GM12878 (cell line): ENCODE data around the gene CBLN1. TPM values are rescaled to one million over a fixed set of nuclear protein-coding genes. Genes with fewer than 3 reads are reported as not detected.

ENCODE experiments used
- ATAC-seq: fragments of 200-7000 bp; cut with Tn5 transposase; 3 replicates; pipeline ENCODE4 v1.9.1; 2020; ENCODE audit warnings: mild to moderate bottlenecking, moderate library complexity
- BruUV-seq: library from RNA; stranded (reverse); fragments of 400-500 nt; replicated peaks from 2 replicates; lab custom pipeline; 2021; lab: Mats Ljungman, UMichigan
- CTCF ChIA-PET: fragments of 300-600 bp; sonication (Branson Sonifier 250); formaldehyde crosslinking; extraction: SDS; loops from one replicate; lab custom pipeline; 2021; ENCODE audit warnings: inconsistent platforms; lab: Yijun Ruan, JAX
- POLR2A ChIA-PET: fragments of 350-600 bp; formaldehyde crosslinking; extraction: SDS; loops from one replicate; lab custom pipeline; 2021; ENCODE audit warnings: inconsistent platforms; lab: Charles Lee
- RAD21 ChIA-PET: fragments of 300-600 bp; sonication (Branson Sonifier 250); formaldehyde crosslinking; loops from one replicate; lab custom pipeline; 2023; ENCODE audit warnings: antibody characterized with exemption; ENCODE audit not compliant: unreplicated experiment; lab: Charles Lee
- SMC1A ChIA-PET: fragments of 300-600 bp; sonication (Branson Sonifier 250); formaldehyde crosslinking; loops from one replicate; lab custom pipeline; 2023; ENCODE audit not compliant: unreplicated experiment, uncharacterized antibody; lab: Charles Lee
- DNase-seq: peaks from one replicate; pipeline ENCODE4 v3.0.0-alpha.2; 2011; ENCODE audit warnings: low read depth, low spot score
- FAIRE-seq: peaks from 3 replicates; lab custom pipeline; 2011; peaks lifted over from hg19 to GRCh38; lab: Jason Lieb, UNC
- H2AFZ ChIP-seq: 2 replicates; pipeline ENCODE4 v1.6.0; 2011; ENCODE audit warnings: low read depth, low read length, control low read depth; ENCODE audit not compliant: control insufficient read depth
- H3K27ac ChIP-seq: 2 replicates; pipeline ENCODE4 v1.5.1; 2011; ENCODE audit warnings: control low read depth; ENCODE audit not compliant: control insufficient read depth, insufficient read depth
- H3K27me3 ChIP-seq, 2 experiments: replicated peaks in 1 of 2; 2 replicates each; pipeline versions ENCODE4 v1.6.0 to v1.6.1; 2011; ENCODE audit warnings: low read length in 1 of 2; ENCODE audit not compliant: control insufficient read depth in 2 of 2, insufficient read depth in 2 of 2
- H3K36me3 ChIP-seq, 2 experiments: 2 replicates each; pipeline ENCODE4 v1.5.1; 2011; ENCODE audit warnings: low read length in 1 of 2; ENCODE audit not compliant: control insufficient read depth in 2 of 2, insufficient read depth in 2 of 2
- H3K4me1 ChIP-seq: 2 replicates; pipeline ENCODE4 v1.6.1; 2011; ENCODE audit warnings: mild to moderate bottlenecking, low read length, moderate library complexity, mixed read lengths; ENCODE audit not compliant: control insufficient read depth, insufficient read depth
- H3K4me2 ChIP-seq: 2 replicates; pipeline ENCODE4 v1.6.0; 2011; ENCODE audit warnings: control low read depth; ENCODE audit not compliant: control insufficient read depth, insufficient read depth
- H3K4me3 ChIP-seq: fragments of 200-600 bp; sonication (generic); 2 replicates; pipeline ENCODE4 v1.5.1; 2016
- H3K79me2 ChIP-seq: 2 replicates; pipeline ENCODE4 v1.6.0; 2011; ENCODE audit warnings: low read length; ENCODE audit not compliant: control insufficient read depth, insufficient read depth
- H3K9ac ChIP-seq: 2 replicates; pipeline ENCODE4 v1.8.0; 2011; ENCODE audit warnings: low read length, control low read depth, mixed read lengths; ENCODE audit not compliant: control insufficient read depth, insufficient read depth
- H3K9me3 ChIP-seq: replicated peaks from 3 replicates; pipeline ENCODE4 v1.5.1; 2011; ENCODE audit warnings: mild to moderate bottlenecking, low read length; ENCODE audit not compliant: control insufficient read depth, insufficient read depth
- H4K20me1 ChIP-seq: 2 replicates; pipeline ENCODE4 v1.6.0; 2011; ENCODE audit not compliant: control insufficient read depth, insufficient read depth
- ATF3 ChIP-seq: IDR thresholded peaks from 2 replicates; pipeline ENCODE4 v1.6.1; 2011; ENCODE audit warnings: low read depth, mild to moderate bottlenecking, low read length, moderate library complexity, borderline replicate concordance; ENCODE audit errors: extremely low read depth
- E2F4 ChIP-seq: IDR thresholded peaks from 2 replicates; pipeline ENCODE4 v1.6.1; 2012; ENCODE audit warnings: low read depth, low read length, improper control_type of control experiment
- EED ChIP-seq: sonication (generic); IDR thresholded peaks from 2 replicates; pipeline ENCODE4 v1.6.1; 2016; ENCODE audit warnings: antibody characterized with exemption, low read depth
- HCFC1 ChIP-seq: fragments of 150-350 bp; IDR thresholded peaks from 2 replicates; pipeline ENCODE4 v1.6.1; 2014; ENCODE audit warnings: low read length
- JUND ChIP-seq: IDR thresholded peaks from 2 replicates; pipeline ENCODE4 v1.6.1; 2012; ENCODE audit warnings: low read depth, mild to moderate bottlenecking, low read length, improper control_type of control experiment, moderate library complexity
- LARP7 ChIP-seq: fragments of 450-650 bp; IDR thresholded peaks from 2 replicates; pipeline ENCODE4 v1.6.1; 2017; ENCODE audit warnings: mild to moderate bottlenecking
- NR2C2 ChIP-seq: IDR thresholded peaks from 2 replicates; pipeline ENCODE4 v1.6.1; 2011; ENCODE audit warnings: borderline replicate concordance, low read depth; ENCODE audit not compliant: control insufficient read depth, insufficient read length
- POLR2A ChIP-seq: IDR thresholded peaks from 2 replicates; pipeline ENCODE4 v1.6.1; 2011; ENCODE audit warnings: low read depth, mild to moderate bottlenecking, low read length
- POU2F2 ChIP-seq: IDR thresholded peaks from 3 replicates; pipeline ENCODE4 v1.6.1; 2011; ENCODE audit warnings: low read depth, mild to moderate bottlenecking, low read length, borderline replicate concordance
- USF1 ChIP-seq: IDR thresholded peaks from 2 replicates; pipeline ENCODE4 v1.6.1; 2011; ENCODE audit warnings: borderline replicate concordance, low read depth, mild to moderate bottlenecking, moderate library complexity, mixed read lengths, low read length; ENCODE audit not compliant: insufficient read depth; ENCODE audit errors: extremely low read length
- ZNF274 ChIP-seq: IDR thresholded peaks from one replicate; pipeline ENCODE4 v1.8.0; 2011; ENCODE audit not compliant: insufficient read length, insufficient read depth
- WGBS: methylation state at CpG from one replicate; pipeline ENCODE4 v1.1.6; 2016; ENCODE audit warnings: low lambda C conversion rate; ENCODE audit not compliant: insufficient replicate concordance, insufficient coverage; ENCODE audit errors: missing lambda C conversion rate; 5-methylcytosine and 5-hydroxymethylcytosine counted together
- in situ Hi-C: fragments of 300-500 bp; cut with MboI; formaldehyde crosslinking; loops from 9 replicates; pipeline ENCODE4 v1.14.3; 2018; ENCODE audit warnings: mixed read lengths
- intact Hi-C: fragments of 100-400 bp; cut with micrococcal nuclease; formaldehyde crosslinking; loops from one replicate; pipeline ENCODE4 v1.14.2; 2022; ENCODE audit not compliant: unreplicated experiment
- polyA plus RNA-seq, 11 experiments: library from polyadenylated mRNA; depleted of rRNA in 4 of 11; unstranded in 6 of 11; stranded (reverse) in 5 of 11; fragments of >200 nt; fragmentation: Nextera tagmentation in 4 of 11; fragmentation: Illumina TruSeq in 1 of 11; extraction: Ambion mirVana in 4 of 11; extraction: Trizol in 1 of 11; gene quantifications; 1 replicate in 1 of 11; 2 replicates in 10 of 11; pipeline versions ENCODE4 v1.2.1 to v1.2.3, GENCODE V29; 2011 to 2016; ENCODE audit warnings: inconsistent platforms in 2 of 11, missing spikeins in 2 of 11, low read depth in 1 of 11
- total RNA-seq, 4 experiments: library from RNA; depleted of rRNA in 3 of 4; stranded (reverse); fragments of >200 nt in 3 of 4; fragmentation: Illumina TruSeq in 1 of 4; extraction: Trizol in 1 of 4; gene quantifications; 2 replicates each; pipeline versions ENCODE4 v1.2.1 to v1.2.3, GENCODE V29; 2013 to 2021
- TF ChIP-seq, protein P1 (sequence below): fragments of 450-650 bp; IDR thresholded peaks from 2 replicates; pipeline ENCODE4 v1.6.1; 2016; ENCODE audit warnings: mild to moderate bottlenecking
- TF ChIP-seq, protein P2 (sequence below): fragments of 450-650 bp; IDR thresholded peaks from 2 replicates; pipeline ENCODE4 v1.6.1; 2017; ENCODE audit warnings: mild to moderate bottlenecking, low read depth, inconsistent platforms; ENCODE audit not compliant: poor library complexity, severe bottlenecking

Gene CBLN1
- total and polyA plus RNA-seq, 10 of the 15 experiments (the other 5 are each of a cell fraction or from before 2014, with no cell fraction given) = not detected

- WGBS = 39% methylated on average over 4 of the region's 4 CpGs
- no peak for FAIRE-seq
- POLR2A ChIA-PET = no interaction called here
Measured at GRCh38 chr16:49328325-49328724, 46.7 kb upstream of the CBLN1 start.

More at GRCh38 chr16:49328325-49328724, 46.7 kb upstream of the CBLN1 start:
- Histone ChIP-seq H3K4me2 (no peak overlapping the region), H3K9me3 (no peaks in the 10 kb centered on the region), H3K79me2 (no peaks in the 10 kb centered on the region), H3K27me3 (peaks cover 0 to 2% of the 10 kb centered on the region in 2 experiments; a peak in 1 of 4 replicates), H3K4me1 (no peaks in the 10 kb centered on the region), H3K4me3 (no peak overlapping the region), H2AFZ (no peak overlapping the region), H3K36me3 (no peaks in the 10 kb centered on the region), H3K27ac (no peak overlapping the region), H4K20me1 (no peaks in the 10 kb centered on the region; the same call in 1 of the 2 replicates), H3K9ac (no peak overlapping the region)
- CTCF ChIA-PET = no interaction called here
- no TSS peak for BruUV-seq
- SMC1A ChIA-PET = no interaction called here
- intact Hi-C loops (no loop called here), in situ Hi-C loops (no loop called here)
- TF ChIP-seq HCFC1 = no peak
- no peak for TF ChIP-seq USF1
- TF ChIP-seq ATF3 = no peak
- TF ChIP-seq JUND = no peak
- TF ChIP-seq ZNF274 = no peak
- TF ChIP-seq E2F4 = no peak
- TF ChIP-seq, protein P1, sequence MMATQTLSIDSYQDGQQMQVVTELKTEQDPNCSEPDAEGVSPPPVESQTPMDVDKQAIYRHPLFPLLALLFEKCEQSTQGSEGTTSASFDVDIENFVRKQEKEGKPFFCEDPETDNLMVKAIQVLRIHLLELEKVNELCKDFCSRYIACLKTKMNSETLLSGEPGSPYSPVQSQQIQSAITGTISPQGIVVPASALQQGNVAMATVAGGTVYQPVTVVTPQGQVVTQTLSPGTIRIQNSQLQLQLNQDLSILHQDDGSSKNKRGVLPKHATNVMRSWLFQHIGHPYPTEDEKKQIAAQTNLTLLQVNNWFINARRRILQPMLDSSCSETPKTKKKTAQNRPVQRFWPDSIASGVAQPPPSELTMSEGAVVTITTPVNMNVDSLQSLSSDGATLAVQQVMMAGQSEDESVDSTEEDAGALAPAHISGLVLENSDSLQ = no peak
- TF ChIP-seq EED = no peak
- TF ChIP-seq, protein P2, sequence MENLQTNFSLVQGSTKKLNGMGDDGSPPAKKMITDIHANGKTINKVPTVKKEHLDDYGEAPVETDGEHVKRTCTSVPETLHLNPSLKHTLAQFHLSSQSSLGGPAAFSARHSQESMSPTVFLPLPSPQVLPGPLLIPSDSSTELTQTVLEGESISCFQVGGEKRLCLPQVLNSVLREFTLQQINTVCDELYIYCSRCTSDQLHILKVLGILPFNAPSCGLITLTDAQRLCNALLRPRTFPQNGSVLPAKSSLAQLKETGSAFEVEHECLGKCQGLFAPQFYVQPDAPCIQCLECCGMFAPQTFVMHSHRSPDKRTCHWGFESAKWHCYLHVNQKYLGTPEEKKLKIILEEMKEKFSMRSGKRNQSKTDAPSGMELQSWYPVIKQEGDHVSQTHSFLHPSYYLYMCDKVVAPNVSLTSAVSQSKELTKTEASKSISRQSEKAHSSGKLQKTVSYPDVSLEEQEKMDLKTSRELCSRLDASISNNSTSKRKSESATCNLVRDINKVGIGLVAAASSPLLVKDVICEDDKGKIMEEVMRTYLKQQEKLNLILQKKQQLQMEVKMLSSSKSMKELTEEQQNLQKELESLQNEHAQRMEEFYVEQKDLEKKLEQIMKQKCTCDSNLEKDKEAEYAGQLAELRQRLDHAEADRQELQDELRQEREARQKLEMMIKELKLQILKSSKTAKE = no peak
- no peak for TF ChIP-seq POLR2A
- no peak for TF ChIP-seq NR2C2
- no peak for TF ChIP-seq POU2F2
- TF ChIP-seq LARP7 = no peak
- RAD21 ChIA-PET = no interaction called here
- DNase-seq = no peak
- ATAC-seq = no peak
